ENCODE data around the gene BBS10.

BBS10 gene

DNA sequence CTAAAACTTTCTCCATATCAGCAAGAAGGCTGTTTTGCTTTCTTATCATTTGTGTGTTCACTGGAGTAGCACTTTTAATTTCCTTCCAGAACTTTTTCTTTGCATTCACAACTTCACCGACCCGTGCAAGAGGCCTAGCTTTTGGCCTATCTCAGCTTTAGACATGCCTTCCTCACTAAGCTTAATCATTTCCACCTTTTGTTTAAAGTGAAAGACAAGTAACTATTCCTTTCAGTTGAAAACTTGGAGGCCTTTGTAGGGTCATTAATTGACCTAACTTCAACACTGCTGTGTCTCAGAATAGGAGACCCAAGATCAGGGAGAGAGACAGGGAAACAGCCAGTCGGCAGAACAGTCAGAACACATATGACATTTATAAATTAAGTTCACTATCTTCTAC, 39.3 kb downstream of the BBS10 start:
- no peak overlapping the region for H3K27ac ChIP-seq (ENCODE audit: low read depth, low read length)
- H3K4me2 ChIP-seq (ENCODE audit: low read length) = no peak overlapping the region
- H3K36me3 ChIP-seq (ENCODE audit: control insufficient read depth in 1 of 2, insufficient read depth in 2 of 2, low read length in 2 of 2) = no peaks in the 10 kb centered on the region
- H3K18ac ChIP-seq (ENCODE audit: low read length) = no peak overlapping the region
- peaks cover 4% of the 10 kb centered on the region in 2 experiments for H3K4me1 ChIP-seq (ENCODE audit: control insufficient read depth in 1 of 2, insufficient read depth in 2 of 2, low read length in 2 of 2)
- no peak overlapping the region for H2BK120ac ChIP-seq (ENCODE audit: insufficient read depth, low read length, poor library complexity)
- no peak overlapping the region for H3K23ac ChIP-seq (ENCODE audit: low read length)
- no peak for DNase-seq
- H2AFZ ChIP-seq (ENCODE audit: insufficient read depth, low read length, poor library complexity) = no peak overlapping the region
- no peak overlapping the region for H2BK12ac ChIP-seq (ENCODE audit: low read length)
- no peaks in the 10 kb centered on the region for H3K79me2 ChIP-seq (ENCODE audit: control insufficient read depth, insufficient read depth, low read length, poor library complexity)
- no peak overlapping the region for H3K9ac ChIP-seq (ENCODE audit: low read length)
- no peak overlapping the region for H4K12ac ChIP-seq (ENCODE audit: low read depth, low read length)
- no CpG with 5 or more reads among the region's 3 CpGs for WGBS (ENCODE audit: extremely low coverage, insufficient coverage, insufficient read length)
- H2AK5ac ChIP-seq (ENCODE audit: low read length) = no peak overlapping the region
- H3K27me3 ChIP-seq (ENCODE audit: insufficient read depth, low read length) = no peaks in the 10 kb centered on the region
- no peak overlapping the region for H3K4me3 ChIP-seq (ENCODE audit: low read depth, low read length)
- no peak overlapping the region for H3K14ac ChIP-seq (ENCODE audit: low read length)
- H3K4ac ChIP-seq (ENCODE audit: low read depth, low read length) = no peak overlapping the region
- no peak overlapping the region for H4K8ac ChIP-seq (ENCODE audit: low read depth, low read length)
- H2BK5ac ChIP-seq (ENCODE audit: low read depth, low read length, poor library complexity) = no peak overlapping the region
- no peak overlapping the region for H4K91ac ChIP-seq (ENCODE audit: low read depth, low read length)
- H3K79me1 ChIP-seq (ENCODE audit: low read length) = no peaks in the 10 kb centered on the region
- no peaks in the 10 kb centered on the region for H3K9me3 ChIP-seq (ENCODE audit: insufficient read depth, low read depth, low read length)

GRCh38 chr12:76307083-76307482, 41.1 kb downstream of the BBS10 start:
- Histone ChIP-seq H3K23ac (ENCODE audit: low read length) (no peak overlapping the region), H3K79me2 (ENCODE audit: control insufficient read depth, insufficient read depth, low read length, poor library complexity) (no peaks in the 10 kb centered on the region), H3K4me2 (ENCODE audit: low read length) (no peak overlapping the region), H3K4me1 (ENCODE audit: control insufficient read depth in 1 of 2, insufficient read depth in 2 of 2, low read length in 2 of 2) (no peaks in the 10 kb centered on the region), H2AK5ac (ENCODE audit: low read length) (no peak overlapping the region), H2AFZ (ENCODE audit: insufficient read depth, low read length, poor library complexity) (no peak overlapping the region), H2BK12ac (ENCODE audit: low read length) (no peak overlapping the region), H3K79me1 (ENCODE audit: low read length) (no peaks in the 10 kb centered on the region), H3K27me3 (ENCODE audit: insufficient read depth, low read length) (no peaks in the 10 kb centered on the region), H4K91ac (ENCODE audit: low read depth, low read length) (no peak overlapping the region), H3K14ac (ENCODE audit: low read length) (no peak overlapping the region), H3K27ac (ENCODE audit: low read depth, low read length) (no peak overlapping the region), H4K12ac (ENCODE audit: low read depth, low read length) (no peak overlapping the region), H3K9me3 (ENCODE audit: insufficient read depth, low read depth, low read length) (no peaks in the 10 kb centered on the region), H3K4ac (ENCODE audit: low read depth, low read length) (no peak overlapping the region), H2BK120ac (ENCODE audit: insufficient read depth, low read length, poor library complexity) (no peak overlapping the region), H3K4me3 (ENCODE audit: low read depth, low read length) (no peak overlapping the region), H2BK5ac (ENCODE audit: low read depth, low read length, poor library complexity) (no peak overlapping the region), H3K9ac (ENCODE audit: low read length) (no peak overlapping the region), H3K36me3 (ENCODE audit: control insufficient read depth in 1 of 2, insufficient read depth in 2 of 2, low read length in 2 of 2) (no peaks in the 10 kb centered on the region), H4K8ac (ENCODE audit: low read depth, low read length) (no peak overlapping the region), H3K18ac (ENCODE audit: low read length) (no peak overlapping the region)
- peak; percentile 29 to 88 for DNase-seq
- no CpG with 5 or more reads among the region's 1 CpG for WGBS (ENCODE audit: extremely low coverage, insufficient coverage, insufficient read length)

GRCh38 chr12:76303989-76304460, 44.2 kb downstream of the BBS10 start:
- Histone ChIP-seq H3K4me2 (ENCODE audit: low read length) (no peak overlapping the region), H3K4me1 (ENCODE audit: control insufficient read depth in 1 of 2, insufficient read depth in 2 of 2, low read length in 2 of 2) (no peaks in the 10 kb centered on the region), H3K9ac (ENCODE audit: low read length) (no peak overlapping the region), H3K23ac (ENCODE audit: low read length) (no peak overlapping the region), H3K9me3 (ENCODE audit: insufficient read depth, low read depth, low read length) (no peaks in the 10 kb centered on the region), H3K27me3 (ENCODE audit: insufficient read depth, low read length) (no peaks in the 10 kb centered on the region), H3K79me2 (ENCODE audit: control insufficient read depth, insufficient read depth, low read length, poor library complexity) (no peaks in the 10 kb centered on the region), H2BK12ac (ENCODE audit: low read length) (no peak overlapping the region), H2AK5ac (ENCODE audit: low read length) (no peak overlapping the region), H3K4me3 (ENCODE audit: low read depth, low read length) (no peak overlapping the region), H3K4ac (ENCODE audit: low read depth, low read length) (no peak overlapping the region), H4K91ac (ENCODE audit: low read depth, low read length) (no peak overlapping the region), H3K79me1 (ENCODE audit: low read length) (no peaks in the 10 kb centered on the region), H3K14ac (ENCODE audit: low read length) (no peak overlapping the region), H2BK120ac (ENCODE audit: insufficient read depth, low read length, poor library complexity) (no peak overlapping the region), H3K18ac (ENCODE audit: low read length) (no peak overlapping the region), H2AFZ (ENCODE audit: insufficient read depth, low read length, poor library complexity) (no peak overlapping the region), H4K8ac (ENCODE audit: low read depth, low read length) (no peak overlapping the region), H4K12ac (ENCODE audit: low read depth, low read length) (no peak overlapping the region), H3K27ac (ENCODE audit: low read depth, low read length) (no peak overlapping the region), H3K36me3 (ENCODE audit: control insufficient read depth in 1 of 2, insufficient read depth in 2 of 2, low read length in 2 of 2) (no peaks in the 10 kb centered on the region), H2BK5ac (ENCODE audit: low read depth, low read length, poor library complexity) (no peak overlapping the region)
- no CpG with 5 or more reads among the region's 6 CpGs for WGBS (ENCODE audit: extremely low coverage, insufficient coverage, insufficient read length)
- DNase-seq = no peak

- no peaks in the 10 kb centered on the region for H3K4me1 ChIP-seq (ENCODE audit: control insufficient read depth in 1 of 2, insufficient read depth in 2 of 2, low read length in 2 of 2)
- H2AFZ ChIP-seq (ENCODE audit: insufficient read depth, low read length, poor library complexity) = no peak overlapping the region
- no peak overlapping the region for H2BK120ac ChIP-seq (ENCODE audit: insufficient read depth, low read length, poor library complexity)
- H3K18ac ChIP-seq (ENCODE audit: low read length) = no peak overlapping the region
- WGBS (ENCODE audit: extremely low coverage, insufficient coverage, insufficient read length) = no CpG with 5 or more reads among the region's 2 CpGs
- H3K79me1 ChIP-seq (ENCODE audit: low read length) = no peaks in the 10 kb centered on the region
- no peak overlapping the region for H2AK5ac ChIP-seq (ENCODE audit: low read length)
- no peaks in the 10 kb centered on the region for H3K27me3 ChIP-seq (ENCODE audit: insufficient read depth, low read length)
- H3K79me2 ChIP-seq (ENCODE audit: control insufficient read depth, insufficient read depth, low read length, poor library complexity) = no peaks in the 10 kb centered on the region
- H3K9me3 ChIP-seq (ENCODE audit: insufficient read depth, low read depth, low read length) = no peaks in the 10 kb centered on the region
- H3K4me3 ChIP-seq (ENCODE audit: low read depth, low read length) = no peak overlapping the region
- H3K9ac ChIP-seq (ENCODE audit: low read length) = no peak overlapping the region
- no peak overlapping the region for H4K8ac ChIP-seq (ENCODE audit: low read depth, low read length)
- H4K12ac ChIP-seq (ENCODE audit: low read depth, low read length) = no peak overlapping the region
- H2BK5ac ChIP-seq (ENCODE audit: low read depth, low read length, poor library complexity) = no peak overlapping the region
- H3K4ac ChIP-seq (ENCODE audit: low read depth, low read length) = no peak overlapping the region
- no peak overlapping the region for H3K14ac ChIP-seq (ENCODE audit: low read length)
- H3K36me3 ChIP-seq (ENCODE audit: control insufficient read depth in 1 of 2, insufficient read depth in 2 of 2, low read length in 2 of 2) = no peaks in the 10 kb centered on the region
- no peak overlapping the region for H3K27ac ChIP-seq (ENCODE audit: low read depth, low read length)
- no peak overlapping the region for H4K91ac ChIP-seq (ENCODE audit: low read depth, low read length)
- no peak overlapping the region for H2BK12ac ChIP-seq (ENCODE audit: low read length)
- DNase-seq = no peak
- H3K23ac ChIP-seq (ENCODE audit: low read length) = no peak overlapping the region
- H3K4me2 ChIP-seq (ENCODE audit: low read length) = no peak overlapping the region
Measured at GRCh38 chr12:76303365-76303764, 44.9 kb downstream of the BBS10 start.
